ENCODE results near the gene HOXA13. TPM values are rescaled to one million over a fixed set of nuclear protein-coding genes. Genes with fewer than 3 reads are reported as not detected.

Gene HOXA13
- total RNA-seq, 1 experiment from 2014 or later = not detected

DNA sequence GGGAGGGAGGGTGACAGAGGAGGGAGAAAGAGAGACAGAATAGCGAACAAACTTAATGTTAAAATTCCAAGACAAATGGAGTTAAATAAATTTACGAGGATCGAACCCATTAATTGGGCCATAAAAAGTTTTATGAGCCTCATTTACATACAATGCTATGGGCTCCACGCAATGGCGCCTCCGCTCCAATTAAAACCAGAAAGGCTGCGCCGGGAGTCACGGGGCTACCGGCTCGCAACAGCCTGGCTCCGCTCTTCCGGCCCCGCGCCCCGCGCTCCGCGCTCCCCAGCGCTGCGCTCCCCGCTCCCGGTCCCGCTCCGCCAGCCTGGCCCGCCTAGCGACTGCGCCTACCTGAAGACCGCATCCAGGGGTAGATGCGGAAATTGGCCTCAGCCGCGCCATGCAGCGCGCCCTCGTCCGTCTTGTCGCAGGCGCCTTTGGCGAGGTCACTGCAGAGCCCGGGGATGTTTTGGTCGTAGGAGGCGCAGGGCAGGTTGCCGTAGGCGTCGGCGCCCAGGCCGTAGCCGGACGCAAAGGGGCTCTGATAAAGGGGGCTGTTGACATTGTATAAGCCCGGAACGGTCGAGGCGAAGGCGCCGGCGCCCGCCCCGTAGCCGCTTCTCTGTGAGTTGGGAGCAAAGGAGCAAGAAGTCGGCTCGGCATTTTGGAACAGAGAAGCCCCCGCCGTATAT is 43.9 kb downstream of the HOXA13 start:
- DNase-seq (ENCODE audit: low spot score) = no peak
- in situ Hi-C loops (cut with HindIII; ENCODE audit: low sequenced_read_pairs) = no loop called here

DNA sequence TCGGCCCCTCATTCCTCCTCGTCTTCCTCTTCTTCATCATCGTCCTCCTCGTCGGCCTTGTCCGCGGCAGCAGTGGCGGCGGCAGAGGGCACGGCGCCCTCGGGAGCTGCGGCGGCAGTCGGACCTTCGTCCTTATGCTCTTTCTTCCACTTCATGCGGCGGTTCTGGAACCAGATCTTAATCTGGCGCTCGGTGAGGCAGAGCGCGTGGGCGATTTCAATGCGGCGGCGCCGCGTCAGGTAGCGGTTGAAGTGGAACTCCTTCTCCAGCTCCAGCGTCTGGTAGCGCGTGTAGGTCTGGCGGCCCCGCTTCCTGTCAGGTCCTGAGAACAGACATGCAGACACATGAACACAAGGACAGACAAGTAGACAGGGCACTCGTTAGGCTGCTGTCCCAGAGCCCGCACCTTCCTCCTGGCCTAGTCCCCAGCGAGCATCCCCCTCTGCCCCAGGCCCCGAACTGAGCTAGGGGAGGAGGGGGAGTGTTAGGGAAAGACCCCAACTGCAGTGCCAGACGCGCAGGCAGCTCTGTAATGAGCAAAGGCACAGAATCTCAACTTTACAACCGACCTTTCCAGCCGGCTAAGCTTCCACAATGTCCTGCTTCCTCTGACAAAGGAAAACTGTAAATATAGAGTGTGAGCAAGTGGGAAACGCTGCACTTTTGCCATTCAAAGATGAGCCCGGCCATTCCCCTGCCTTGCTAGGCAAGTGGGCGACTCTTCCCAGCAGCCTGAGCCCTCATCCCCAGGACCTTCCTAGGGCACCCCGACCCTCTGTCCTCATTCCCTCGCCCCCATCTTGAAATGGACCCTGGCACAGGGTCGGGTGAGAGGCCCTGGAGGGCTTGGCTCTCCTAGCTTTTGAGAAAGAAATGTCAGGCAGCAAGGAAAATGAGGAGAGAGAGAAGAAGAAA is 44.7 kb downstream of the HOXA13 start:
- no peak for DNase-seq (ENCODE audit: low spot score)
- in situ Hi-C loops (cut with HindIII; ENCODE audit: low sequenced_read_pairs) = no loop called here

DNA sequence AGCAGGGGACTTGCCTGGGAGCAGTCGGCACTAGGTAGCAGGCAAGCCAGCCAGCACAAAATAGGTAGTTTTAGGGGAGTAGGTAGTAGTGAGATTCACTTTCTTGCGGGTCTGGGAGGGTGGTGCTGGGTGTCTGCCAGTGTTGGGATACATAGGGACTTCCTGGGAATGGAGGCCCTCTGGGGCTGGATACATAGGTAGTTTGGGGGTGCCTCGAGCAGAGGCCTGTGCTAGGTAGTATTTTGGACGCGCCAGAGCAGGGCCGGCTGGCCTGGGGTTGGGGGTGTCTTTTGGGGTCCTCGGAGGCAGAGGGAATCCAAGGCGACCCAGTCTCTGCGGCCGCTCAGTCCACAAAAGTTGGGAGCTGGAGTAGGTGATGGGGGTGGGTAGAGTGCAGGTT is 45.5 kb downstream of the HOXA13 start:
- in situ Hi-C loops (cut with HindIII; ENCODE audit: low sequenced_read_pairs) = no loop called here
- DNase-seq (ENCODE audit: low spot score) = no peak

DNA sequence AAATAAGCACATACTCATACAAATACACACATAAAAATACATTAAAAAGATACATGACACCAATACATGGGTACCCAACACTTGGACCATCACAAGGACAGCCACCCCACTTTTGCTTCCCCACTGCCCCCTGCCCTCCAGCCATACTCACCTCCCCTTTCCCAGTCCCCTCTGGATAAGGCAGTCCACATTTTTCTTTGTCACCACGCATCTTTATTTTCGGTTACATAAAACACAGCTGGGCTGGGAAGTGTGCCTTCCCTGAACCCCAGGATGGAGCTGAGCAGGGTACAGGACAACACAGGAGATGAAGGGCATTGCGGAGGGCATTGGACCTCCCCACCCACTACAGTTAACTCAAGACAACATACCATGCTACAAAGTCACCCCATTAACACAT is 46.4 kb downstream of the HOXA13 start:
- DNase-seq (ENCODE audit: low spot score) = no peak
- in situ Hi-C loops (cut with HindIII; ENCODE audit: low sequenced_read_pairs) = no loop called here

DNA sequence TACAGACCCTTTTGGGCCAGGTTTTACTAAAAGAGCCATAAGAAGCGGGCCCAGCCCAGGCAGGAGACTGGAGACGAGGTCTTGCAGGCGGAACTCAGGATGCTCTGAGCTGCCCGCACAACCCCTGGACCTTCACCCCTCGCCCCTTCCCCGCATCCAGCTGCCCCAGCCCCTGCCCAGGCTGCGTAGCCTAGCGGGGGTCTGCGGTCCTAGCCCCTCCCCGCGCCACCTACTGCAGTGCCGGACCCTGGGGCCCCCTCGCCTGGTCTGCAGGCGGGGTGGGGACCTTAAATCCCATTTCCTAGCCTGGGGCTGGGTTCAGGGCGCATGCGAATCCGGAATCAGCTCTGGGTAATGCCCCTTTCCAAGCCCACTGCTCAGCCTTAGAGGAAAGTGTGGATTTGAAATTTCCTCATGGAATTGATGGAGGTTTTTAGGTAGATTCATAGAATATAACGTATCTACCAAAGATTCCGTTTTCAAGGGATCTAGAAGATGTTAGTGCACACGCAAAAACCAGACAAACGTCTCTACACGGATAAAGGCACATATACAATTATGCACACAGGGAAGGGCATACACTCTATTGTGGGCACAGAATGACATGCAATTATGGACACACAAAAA is 47.0 kb downstream of the HOXA13 start:
- in situ Hi-C loops (cut with HindIII; ENCODE audit: low sequenced_read_pairs) = no loop called here
- no peak for DNase-seq (ENCODE audit: low spot score)

DNA sequence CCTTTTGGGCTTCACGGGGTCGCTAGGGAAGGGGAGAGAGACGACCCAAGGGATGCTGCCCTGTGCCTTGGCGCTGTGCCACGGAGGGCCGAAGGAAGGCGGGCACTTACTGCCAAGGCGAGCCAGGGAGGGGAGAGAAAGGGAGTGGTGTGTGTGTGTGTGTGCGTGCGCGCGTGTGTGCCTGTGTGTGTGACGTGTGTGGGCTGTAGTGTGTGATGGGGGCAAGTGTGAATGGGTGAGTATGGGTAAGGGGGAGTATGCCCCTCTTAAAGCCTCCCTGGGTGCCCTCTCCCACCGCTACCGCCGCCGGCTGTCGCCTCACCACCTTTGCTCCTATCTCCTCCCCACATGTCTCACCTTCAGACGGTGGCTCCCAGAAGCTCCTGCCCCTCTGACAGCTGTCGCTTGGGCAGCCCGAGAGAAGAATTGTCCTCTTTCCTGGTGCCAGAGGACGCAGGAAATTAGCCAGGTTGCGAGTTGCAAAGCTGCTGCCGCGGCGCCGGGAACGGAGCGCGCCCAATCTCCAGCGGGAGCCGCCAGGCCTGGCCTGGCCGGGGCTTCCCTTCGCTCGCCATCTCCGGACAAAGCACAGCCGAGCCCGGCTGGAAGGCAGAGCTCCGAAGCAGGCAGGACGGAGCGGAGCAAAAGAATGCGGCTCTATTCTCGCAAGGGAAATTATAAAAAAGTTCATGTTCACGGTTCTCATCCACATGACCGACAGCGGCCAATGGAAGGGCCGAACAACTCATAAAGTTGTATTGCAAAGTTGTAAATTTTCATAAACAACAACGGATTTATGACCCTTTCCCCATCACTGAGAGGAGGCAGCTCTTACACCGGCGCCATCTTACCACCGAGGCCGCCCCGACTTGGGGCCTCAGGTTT is 47.7 kb downstream of the HOXA13 start, which contains the start of gene HOXA3:
Gene HOXA3, minus strand, starts transcription at position 653 of the 885 bp plus-strand sequence. CDS start 41,943 bp downstream, outside the sequence.
- DNase-seq (ENCODE audit: low spot score) = no peak
- in situ Hi-C loops (cut with HindIII; ENCODE audit: low sequenced_read_pairs) = no loop called here

DNA sequence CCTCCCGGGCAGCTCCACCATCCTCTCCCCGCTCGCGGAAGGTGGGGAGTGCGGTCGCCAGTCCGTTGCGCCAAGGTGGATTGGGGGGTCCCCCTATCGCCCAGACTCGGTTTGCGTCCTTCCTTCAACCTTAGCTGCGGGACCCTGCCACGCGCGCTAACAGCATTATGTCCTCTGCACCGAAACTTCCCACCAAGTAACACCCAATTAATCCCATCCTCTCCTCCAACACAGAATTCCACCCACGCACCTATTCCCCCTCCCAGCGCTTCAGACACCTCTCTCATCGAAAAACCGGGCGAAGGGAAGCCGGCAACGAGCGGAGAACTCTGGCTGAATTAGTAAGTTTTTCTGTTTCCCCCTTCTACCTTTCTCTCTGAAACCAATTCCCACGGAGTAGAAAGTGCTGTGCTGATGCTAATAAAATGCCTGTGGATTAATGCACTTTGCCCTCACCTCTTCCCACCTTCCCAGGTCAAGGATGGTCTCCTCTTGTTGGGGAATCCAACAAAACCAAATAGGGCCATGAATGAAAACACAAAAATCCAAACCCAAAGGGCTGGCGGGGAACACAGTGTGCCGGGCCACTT is 48.5 kb downstream of the HOXA13 start:
- in situ Hi-C loops (cut with HindIII; ENCODE audit: low sequenced_read_pairs) = no loop called here
- DNase-seq (ENCODE audit: low spot score) = no peak

DNA sequence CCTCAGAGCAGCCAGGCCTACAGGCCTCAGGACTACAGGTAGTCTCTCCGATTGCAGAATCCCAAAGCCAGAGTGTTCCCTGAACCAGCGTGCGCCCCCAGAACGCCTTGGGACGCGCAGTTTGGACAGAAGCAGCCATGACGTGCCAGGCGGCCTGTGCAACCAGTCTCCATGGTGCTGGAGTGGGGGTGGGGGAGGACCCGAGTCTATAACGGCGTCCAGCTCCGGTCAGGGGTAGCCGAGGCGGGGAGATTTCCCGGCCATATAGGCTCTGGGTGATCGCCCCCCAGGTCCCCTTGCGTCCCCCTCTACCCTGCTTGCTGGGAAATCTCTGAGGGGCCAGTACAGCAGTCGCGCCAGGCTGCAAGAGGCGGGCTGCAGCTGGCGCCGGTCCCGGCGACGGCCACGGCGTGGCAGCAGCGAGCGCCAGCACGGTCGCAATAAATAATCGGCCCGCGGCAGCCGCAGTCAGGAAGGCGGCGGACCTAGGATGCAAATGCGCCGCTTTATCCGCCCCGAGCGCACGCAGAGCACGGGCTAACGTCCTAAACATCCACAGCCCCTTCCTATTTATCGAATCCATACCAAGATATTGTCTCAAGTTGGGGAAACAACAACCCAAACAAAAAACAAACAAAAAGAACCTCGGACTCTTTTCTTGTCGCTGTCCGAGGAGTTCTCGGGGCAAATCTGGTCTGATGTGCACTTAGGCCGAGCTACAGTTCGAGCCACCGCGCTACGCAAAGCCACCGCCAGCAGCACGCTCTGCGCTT is 49.1 kb downstream of the HOXA13 start:
- in situ Hi-C loops (cut with HindIII; ENCODE audit: low sequenced_read_pairs) = no loop called here
- peak; percentile 51 for DNase-seq (ENCODE audit: low spot score)

DNA sequence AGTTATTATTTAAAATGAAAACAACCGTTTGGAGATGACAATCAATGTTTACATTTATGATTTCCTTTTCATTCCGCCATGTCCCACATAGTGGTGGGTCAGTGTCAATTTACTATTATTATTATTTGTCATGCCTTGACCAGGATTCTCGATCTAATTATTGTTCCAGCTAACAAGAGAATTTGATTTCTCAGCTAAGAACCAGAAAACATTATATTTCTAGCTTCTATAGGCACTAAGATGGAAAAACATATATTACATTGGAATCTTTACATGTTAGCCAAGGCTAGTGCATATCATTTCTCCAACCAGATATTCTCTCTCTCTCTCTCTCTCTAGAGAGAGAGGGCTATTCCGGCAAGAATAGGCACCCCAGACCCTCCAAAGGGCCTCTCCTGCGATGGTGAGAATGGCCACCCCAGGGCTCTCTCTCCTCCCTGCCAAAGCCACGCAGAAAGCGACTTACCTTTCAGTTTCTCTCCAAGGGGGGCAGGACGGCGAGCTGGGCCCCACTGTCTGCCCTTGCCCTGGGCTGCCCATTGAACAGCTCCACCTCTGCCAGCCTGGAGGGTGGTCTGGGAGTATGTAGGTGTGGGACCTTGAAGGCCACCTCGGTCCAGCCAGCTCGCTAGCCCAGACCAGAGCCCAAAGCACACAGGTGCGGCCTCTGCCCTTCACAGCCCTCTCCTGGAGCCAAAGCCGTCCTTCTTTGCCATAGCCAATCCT is 49.9 kb downstream of the HOXA13 start:
- no peak for DNase-seq (ENCODE audit: low spot score)
- in situ Hi-C loops (cut with HindIII; ENCODE audit: low sequenced_read_pairs) = no loop called here

DNA sequence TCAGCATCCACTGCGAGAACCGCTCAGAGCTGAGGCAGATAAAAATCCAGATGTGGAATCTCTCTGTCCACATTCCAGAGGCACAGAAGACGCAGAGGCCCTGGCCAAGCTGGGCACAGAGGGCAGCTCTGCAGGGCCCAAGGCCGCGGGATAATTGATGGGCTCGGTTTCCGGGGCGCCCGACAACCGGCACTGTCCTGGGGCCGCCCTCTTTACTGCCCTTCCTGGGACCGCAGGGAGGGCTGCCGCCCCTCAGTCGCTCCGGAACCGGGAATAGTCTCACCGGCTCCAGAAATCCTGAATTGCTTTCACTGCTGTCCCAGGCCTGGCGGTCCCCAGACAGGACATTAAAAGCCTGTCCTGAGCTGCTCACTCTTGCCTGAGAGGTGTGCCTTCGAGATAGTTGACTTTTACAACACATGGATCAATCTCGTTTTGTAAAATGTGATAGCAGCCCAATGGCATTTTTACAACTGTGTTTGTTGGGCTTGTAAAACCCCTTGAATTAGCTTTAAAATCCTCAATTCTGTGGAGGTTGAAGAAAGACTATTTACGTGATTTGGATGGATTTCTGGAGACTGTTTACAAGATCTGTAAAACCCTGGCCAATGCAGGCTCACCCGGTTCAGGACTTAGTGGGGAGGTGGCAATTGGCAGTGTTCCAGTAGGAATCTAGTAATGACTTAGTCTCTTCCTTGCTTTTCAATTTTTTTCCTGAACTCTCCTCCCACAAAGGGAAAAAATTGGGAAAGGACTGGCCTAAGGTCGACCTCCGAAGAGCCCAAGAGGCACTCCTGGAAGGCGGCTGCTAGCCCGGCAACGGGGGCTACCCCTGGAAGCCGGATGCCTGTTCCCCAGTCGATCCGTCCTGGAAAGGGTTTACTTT is 50.9 kb downstream of the HOXA13 start:
- in situ Hi-C loops (cut with HindIII; ENCODE audit: low sequenced_read_pairs) = no loop called here
- DNase-seq (ENCODE audit: low spot score) = no peak

DNA sequence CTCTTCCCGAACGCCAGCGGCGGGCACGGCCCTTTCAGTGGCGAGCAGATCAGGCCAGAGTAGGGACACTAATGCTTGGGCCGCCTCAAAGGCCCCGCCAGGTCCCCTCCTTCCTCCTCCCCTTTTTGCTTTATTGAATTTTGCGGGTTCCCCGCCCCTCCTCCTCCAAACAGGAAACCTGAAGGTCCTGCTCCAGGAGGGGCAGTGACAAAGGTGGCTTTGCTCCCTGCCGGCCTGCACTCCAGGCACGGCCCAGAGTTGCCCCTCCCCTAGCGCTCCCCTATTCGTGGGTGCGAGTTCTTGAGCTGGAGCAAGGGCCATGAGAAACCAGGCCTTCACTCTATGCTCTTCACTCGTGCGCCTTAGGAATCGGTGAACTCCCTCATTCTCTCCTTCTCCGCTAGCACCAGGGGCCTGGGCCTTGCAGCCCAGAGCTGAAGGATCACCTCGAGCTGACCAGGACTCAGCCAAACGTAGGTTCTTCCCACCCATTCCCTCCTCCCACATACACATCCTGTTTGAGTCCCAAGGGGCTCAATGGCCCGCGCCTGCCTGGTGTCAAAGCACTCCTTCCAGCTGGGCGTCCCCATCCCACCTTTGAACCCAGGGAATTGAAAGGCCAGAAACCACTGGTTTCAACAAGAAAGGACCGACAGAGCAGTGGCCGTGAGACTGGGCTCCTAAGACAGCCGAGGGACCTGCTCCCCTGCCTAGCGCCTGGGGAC is 51.7 kb downstream of the HOXA13 start:
- no peak for DNase-seq (ENCODE audit: low spot score)
- in situ Hi-C loops (cut with HindIII; ENCODE audit: low sequenced_read_pairs) = no loop called here

DNA sequence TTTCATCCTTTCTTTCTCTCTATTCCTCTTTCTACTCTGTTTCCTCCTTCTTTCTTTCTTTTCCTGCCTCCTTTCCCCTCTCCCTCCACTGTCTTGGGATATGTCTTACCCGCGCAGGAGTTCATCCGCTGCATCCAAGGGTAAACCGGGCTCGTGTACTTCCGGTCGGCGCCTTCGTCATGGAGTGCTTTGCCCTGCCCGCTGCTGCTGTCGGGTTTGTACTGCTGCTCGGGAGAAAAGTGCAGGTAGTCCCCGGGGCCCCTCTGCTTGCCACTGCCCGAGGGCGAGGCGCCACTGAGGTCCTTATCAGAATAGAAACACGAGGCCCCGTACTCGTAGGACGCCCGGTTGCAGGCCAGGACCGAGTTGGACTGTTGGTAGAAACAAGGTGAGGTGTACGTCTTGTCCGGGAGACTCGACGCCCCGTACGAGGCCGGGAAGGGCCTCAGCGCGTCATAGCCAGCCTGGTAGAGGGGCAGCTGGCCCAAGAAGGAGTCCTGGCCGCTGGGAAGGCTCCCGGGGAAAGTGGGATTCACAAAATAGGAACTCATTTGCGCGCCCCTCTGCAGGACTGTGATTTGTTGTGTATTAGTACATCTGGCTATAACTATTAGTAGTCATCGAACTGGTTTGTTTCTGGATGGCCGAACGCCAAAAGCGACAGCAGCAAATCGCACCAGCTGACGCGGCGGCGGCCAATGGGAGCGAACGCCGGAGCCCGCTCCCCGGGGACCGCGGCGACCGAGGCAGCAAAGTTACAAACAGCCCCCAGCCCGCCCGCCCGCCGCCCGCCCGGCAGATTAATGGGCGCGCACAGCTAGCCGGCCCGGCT is 52.5 kb downstream of the HOXA13 start, which contains the start of gene HOXA6:
Gene HOXA6, minus strand, starts transcription at position 576 of the 832 bp plus-strand sequence. Its CDS starts 25 bp downstream, at position 551.
- in situ Hi-C loops (cut with HindIII; ENCODE audit: low sequenced_read_pairs) = no loop called here

DNA sequence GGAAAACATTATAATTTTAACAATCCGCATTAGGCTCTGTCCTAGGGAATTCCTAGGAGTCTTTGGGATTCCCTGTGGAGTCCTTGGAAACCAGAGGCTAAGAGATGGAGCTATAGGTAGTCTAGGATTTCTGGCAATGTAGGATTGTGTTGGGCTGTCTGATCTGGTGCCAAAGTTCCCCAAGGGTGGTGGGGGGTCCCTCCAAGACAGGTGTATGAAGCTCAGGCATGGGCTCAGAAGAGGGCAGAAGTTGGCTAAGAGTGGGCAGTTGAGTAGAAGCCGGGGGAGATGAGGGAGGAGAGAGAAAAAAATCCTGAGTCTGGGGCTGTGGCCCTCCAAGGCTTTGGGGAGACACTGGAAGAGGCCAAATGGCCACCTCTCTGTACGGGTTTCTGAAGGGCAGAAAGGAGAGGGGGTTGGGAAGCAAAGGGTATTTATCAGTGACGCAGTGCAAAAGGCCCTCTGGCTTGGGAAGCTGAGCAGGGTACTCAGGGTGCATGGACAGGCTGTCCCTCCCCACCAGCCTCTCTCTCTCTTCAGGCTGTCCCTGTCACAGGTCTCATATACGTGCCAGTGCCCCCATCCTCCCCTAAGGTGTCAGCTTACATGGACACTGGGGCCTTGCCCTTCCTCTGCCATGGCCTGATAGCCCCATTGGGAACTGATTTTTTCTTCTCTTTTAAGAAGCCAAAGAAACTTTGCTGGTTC is 53.2 kb downstream of the HOXA13 start:
- in situ Hi-C loops (cut with HindIII; ENCODE audit: low sequenced_read_pairs) = no loop called here
- no peak for DNase-seq (ENCODE audit: low spot score)

More for the DNA sequence above, 52.5 kb downstream of the HOXA13 start, which contains the start of gene HOXA6:
- no peak for DNase-seq (ENCODE audit: low spot score)

DNA sequence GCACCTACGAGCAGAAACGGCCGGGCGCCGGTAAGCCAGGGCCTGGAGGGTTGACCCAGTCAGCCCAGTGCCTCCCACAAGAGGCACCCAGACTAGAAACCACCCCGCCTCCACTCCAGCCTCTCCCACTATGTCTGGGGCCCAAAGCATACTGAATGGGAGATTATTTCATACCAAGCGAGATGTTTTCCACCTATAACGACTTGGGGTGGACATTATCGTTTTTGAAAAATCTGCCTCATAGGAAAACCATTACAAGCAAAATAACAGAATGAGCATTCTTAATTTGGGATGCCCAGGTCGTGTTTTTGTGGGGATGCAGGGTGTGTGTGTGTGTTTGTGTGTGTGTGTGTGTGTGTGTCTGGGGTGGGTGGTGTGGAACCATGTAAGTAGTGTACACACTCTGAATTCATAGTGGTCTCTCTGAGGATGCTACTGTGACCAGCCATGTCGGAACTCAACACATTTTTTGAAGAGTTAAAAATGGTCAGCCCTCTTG is 53.9 kb downstream of the HOXA13 start:
- in situ Hi-C loops (cut with HindIII; ENCODE audit: low sequenced_read_pairs) = no loop called here
- DNase-seq (ENCODE audit: low spot score) = no peak

All from G401 (cell line).